Pons (tissue), 1 donor: ENCODE results near the gene FBXO15.

ENCODE experiments used
- DNase-seq: peaks from one replicate; pipeline ENCODE4 v3.0.0-alpha.2; 2016; ENCODE audit warnings: low spot score

Gene FBXO15

GRCh38 chr18:74062037-74062436 lies 85.6 kb downstream of the FBXO15 start:
- DNase-seq = no peak

GRCh38 chr18:74060579-74060978 lies 87.1 kb downstream of the FBXO15 start:
- DNase-seq = no peak

GRCh38 chr18:74050807-74051206 lies 96.8 kb downstream of the FBXO15 start:
- DNase-seq = no peak

- DNase-seq = no peak
Observed at GRCh38 chr18:74040459-74041332, 106.9 kb downstream of the FBXO15 start.

GRCh38 chr18:74040008-74040407 lies 107.6 kb downstream of the FBXO15 start:
- DNase-seq = no peak

GRCh38 chr18:74029161-74029560 lies 118.5 kb downstream of the FBXO15 start:
- no peak for DNase-seq
